Activated T-helper 9 cell treated with anti-CD3 and anti-CD28 coated beads, Interleukin-2, amount 50 U/mL, for 16 hours (primary cell): Measurements from ENCODE around the gene USP3.

Source experiments
- DNase-seq: peaks from one replicate; pipeline ENCODE4 v3.0.0-alpha.2; 2020; ENCODE audit warnings: low read depth

USP3 gene

GRCh38 chr15:63593705-63594671, 89.6 kb downstream of the USP3 start:
- no peak for DNase-seq

DNA sequence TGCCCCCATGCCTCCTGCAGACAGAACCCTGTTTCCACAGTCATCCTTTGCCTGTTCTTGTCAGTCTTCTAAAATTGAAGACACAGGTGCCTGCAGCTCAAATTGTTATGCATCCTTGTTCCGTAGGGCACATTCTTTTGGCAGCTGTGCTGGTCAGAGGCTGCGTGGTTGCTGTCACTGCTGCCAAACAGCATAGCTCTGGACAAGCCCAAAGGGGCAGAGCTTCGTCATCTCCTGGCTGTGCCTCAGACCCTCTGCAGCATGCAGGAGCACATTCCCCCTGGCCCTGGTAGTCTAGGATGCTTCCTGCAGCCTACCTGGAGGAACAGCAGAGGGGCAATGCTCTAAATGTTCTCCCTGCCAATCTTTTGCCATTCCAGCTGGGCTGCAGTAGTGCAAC, 90.7 kb downstream of the USP3 start:
- no peak for DNase-seq

DNA sequence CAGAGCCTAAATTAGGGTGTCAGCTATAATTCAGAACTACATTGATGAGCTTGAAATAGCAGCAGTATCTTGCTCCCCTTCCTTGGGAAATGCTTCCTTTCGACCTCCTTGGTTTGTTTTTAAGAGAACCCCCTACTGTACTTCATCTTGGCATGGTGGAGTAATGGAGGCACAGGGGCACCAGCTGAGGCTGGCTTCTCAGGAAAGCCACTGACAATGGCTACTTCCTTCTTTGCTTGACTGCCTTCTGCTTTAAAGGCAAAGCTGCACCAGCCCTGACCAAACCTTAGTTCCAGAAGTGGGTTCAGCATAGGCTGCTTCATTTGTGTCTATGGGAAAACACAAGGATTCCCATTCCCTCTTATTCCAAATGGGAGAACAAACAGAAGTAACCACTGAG, 91.3 kb downstream of the USP3 start:
- no peak for DNase-seq

DNA sequence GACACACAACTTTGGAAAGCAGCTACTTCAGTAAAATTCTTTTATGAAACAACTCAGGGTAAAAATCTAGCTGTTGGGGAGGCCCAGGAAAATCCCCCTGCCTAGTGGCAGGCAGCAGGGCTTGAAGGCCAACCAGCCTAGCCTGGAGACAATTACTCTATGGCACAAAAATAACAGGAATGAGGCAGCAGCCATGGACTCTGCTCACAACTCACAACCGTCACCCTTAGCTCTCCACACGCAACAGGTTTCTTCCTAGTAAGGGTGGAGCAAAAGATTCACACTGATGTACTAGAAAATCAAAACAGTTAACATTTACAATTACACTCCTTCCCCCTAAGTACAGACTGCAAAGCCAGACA, 92.3 kb downstream of the USP3 start:
- no peak for DNase-seq

GRCh38 chr15:63597038-63597790, 92.8 kb downstream of the USP3 start, which contains the start of gene FBXL22:
TSS of gene FBXL22 (plus strand) at chr15:63597387. CDS start at chr15:63597393, 6 bp downstream.
- DNase-seq, result no peak

- no peak for DNase-seq
These were observed 93.4 kb downstream of the USP3 start for GRCh38 chr15:63597821-63598220.

DNA sequence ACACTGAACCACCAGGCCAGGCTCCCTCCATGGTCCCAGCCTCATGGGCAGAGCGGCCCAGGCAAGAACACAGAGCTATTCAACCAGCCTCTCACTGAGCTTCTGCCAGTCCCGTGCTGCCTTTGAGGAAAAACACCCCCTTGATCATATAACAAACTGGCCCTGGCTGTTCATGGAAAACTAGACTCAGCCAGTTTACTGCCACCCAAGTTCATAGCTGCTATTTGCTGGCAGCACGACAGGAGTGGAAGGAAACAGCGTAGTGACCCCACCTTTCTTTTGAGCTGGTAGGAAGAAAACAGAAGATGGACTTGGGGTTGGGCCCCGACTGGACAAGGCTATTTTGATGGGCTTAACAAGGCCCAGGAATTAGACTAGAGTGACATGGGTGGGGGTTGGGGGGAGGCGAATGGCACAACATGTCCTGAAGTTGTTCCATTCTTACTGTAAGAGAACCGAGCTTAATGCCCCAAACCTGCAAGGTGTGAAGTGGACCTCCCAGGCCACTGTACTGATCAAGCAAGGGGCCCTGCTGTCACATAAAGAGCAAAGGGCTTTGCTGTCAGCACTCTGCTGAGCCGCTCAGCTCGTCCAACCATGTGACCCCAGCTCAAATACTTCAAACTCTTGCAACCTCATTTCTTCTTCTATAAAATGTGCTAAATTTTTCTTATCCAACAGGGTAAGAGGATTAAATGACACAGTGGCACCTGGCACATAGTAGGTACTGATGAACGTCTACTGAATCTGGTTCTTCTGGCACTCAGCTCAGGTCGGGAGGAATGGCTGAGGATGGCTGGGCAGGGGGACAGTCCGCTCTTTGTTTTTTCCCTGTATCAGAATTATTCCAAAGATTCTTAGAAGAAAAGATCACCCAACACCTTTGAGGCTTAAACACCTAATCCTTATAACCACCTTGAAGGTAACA, 94.3 kb downstream of the USP3 start:
- DNase-seq, result no peak

- peak; percentile 11 for DNase-seq
These were observed 95.1 kb downstream of the USP3 start for GRCh38 chr15:63599401-63600000.

DNA sequence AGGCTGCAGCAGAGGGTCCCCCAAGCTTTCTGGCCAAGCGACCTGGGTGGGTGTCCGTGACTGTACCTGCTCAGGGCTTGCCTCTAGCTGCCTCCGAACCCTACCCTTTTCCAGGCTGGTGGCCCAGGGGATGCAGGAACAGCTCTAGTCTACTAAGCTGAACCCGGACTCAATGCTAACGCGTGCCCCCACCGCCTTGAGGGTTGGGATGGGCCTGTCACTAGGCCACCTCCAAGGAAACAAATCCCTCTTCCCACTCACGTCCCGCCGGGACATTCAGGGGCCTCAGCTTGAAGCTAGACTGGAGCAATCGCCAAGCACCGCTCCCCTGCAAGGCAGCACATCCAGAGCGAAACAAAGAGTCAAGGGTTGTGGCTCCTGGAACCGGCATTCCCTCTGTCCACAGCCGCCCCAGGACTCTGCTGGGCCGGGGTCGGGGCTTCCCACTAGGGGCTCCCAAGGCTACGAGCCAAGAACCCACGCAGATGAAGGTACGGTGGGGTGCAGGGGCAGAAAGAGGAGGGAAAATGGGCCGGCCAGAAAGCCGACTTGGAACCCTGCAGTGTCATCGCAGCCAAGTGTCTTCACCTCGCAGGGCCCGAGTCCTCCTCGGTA, 95.7 kb downstream of the USP3 start:
- no peak for DNase-seq

GRCh38 chr15:63600616-63601025, 96.2 kb downstream of the USP3 start:
- DNase-seq, result peak; percentile 88

DNA sequence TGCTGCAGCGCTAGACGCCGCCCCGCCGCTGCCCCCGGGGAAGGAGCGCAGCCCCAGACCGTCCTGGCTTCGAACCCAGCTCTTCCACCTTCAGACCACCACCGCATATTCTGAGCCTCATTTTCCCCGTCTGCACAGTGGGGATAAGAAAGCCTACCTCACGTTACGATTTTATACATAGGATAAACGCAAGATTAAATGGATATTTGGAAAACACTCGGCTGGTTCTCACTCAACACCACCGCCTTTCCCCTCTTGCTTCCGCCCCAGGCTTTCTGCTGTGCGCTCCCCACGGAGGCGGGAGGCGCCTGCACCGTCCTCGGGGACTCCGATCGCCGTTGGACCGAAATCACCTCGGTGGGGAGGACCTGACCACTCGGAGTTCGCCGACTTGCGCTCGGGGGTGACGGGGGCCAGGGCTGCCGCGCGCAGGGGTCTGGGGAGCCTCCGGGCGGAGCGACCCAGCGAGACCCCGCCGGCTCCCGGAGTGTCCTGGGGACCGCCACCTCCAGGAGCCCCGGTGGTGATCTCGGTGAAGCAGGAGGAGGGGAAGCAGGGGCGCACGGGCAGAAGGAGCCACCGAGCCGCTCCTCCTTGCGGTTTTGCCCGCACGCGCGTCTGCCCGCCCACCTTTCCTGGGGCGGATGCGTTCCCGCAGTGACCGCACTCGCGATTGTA, 96.8 kb downstream of the USP3 start:
- DNase-seq, result peak; percentile 58

GRCh38 chr15:63601704-63602185, 97.4 kb downstream of the USP3 start:
- DNase-seq, result no peak

- DNase-seq, result no peak
These were observed 98.2 kb downstream of the USP3 start for GRCh38 chr15:63602595-63602994.

DNA sequence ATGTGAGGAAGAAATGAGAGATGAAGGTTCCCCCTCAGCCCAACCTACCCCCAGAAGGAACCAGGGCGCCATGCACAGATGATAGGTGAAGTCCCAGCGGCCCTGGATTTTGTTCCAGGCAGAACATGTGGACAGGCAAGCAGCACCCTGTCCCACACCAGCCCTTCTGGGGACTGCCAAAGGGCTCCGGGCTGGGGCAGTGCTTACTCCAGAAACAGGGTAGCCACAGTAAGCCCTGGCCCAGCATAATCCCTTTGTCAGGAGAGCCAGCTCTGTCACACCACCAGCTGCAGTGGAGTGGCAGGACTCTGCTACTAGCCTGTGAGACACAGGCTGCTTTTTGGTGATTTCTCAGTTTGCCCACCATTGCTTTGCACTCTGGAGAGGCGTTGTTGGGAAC, 99.1 kb downstream of the USP3 start:
- DNase-seq, result no peak

- no peak for DNase-seq
These were observed 99.9 kb downstream of the USP3 start for GRCh38 chr15:63604281-63604680.

DNA sequence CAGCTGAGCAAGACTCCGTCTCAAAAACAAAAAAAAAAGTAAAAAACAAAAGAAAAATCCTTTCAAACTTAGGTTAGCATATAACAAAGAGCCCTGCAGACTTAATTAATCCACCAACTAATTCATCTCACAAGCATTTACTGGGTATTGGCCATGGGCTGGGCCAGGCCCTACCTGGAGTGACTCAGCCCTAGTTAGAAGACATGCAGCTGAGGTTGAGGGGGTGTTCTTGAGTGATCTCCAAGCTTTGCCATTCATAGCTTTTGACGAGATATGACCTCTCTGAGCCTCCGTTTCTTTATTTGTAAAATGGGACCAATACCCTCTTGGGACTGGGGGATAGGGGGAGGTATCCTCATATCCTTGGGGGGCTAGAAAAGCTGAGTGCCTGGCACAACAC, 100.6 kb downstream of the USP3 start:
- DNase-seq, result no peak

DNA sequence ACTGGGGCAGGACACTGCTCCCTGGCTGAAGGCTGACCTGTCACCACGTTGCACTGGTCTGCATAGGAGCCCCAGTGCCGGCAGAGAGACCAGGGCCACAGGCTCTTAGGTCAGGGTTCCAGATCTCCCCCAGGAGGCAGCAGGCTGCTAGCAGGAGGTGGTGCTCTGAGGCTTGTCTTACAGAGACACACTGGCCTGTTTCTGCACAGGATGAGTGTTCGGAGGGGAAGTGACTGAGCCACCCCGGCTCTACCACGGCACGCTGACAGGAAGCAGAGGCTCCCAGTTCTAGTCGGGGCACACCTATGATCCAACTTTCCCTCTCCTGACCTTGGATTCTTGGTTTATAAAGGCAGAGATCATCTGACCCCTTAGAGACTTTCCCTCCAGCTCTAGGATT, 101.4 kb downstream of the USP3 start:
- DNase-seq, result peak; percentile 22

DNA sequence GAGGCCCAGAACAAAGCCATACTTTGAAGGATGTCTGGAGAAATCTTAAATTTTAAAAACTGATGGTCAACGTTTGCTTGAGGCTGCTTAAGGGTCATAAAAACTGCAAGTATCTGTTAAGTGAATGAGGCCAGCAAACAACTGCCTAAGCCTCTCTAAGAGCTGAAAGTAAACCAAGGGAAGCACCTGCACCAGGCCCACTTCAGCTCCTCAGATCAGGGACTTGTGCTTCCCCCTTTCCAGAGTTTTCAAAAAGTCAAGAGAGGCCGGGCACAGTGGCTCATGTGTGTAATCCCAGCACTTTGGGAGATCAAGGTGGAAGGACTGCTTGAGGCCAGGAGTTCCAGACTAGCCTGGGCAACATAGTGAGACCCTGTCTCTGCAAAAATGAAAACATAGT, 101.9 kb downstream of the USP3 start:
- no peak for DNase-seq

- no peak for DNase-seq
These were observed 104.6 kb downstream of the USP3 start for GRCh38 chr15:63608989-63609388.

GRCh38 chr15:63609448-63609847, 105.1 kb downstream of the USP3 start:
- no peak for DNase-seq
